ENCODE data around the gene SPRED3. TPM values are rescaled to one million over a fixed set of nuclear protein-coding genes. Genes with fewer than 3 reads are reported as not detected.
"Not testable (repeated sequence)": the region's sequence is repeated elsewhere in the genome, so short reads cannot be mapped to it uniquely, and the experiment has no call there.

The SPRED3 gene
- total RNA-seq, 2 donors from 2014 or later = 5.3 to 10.0 TPM

GRCh38 chr19:38411041-38411712, 22.7 kb downstream of the SPRED3 start:
- Mint-ChIP-seq H3K36me3 (ENCODE audit: low read depth) (peaks cover 7% of the 10 kb centered on the region), H3K4me3 (no peak overlapping the region), H3K27me3 (ENCODE audit: insufficient read depth) (peaks cover 33% of the 10 kb centered on the region), H3K27ac (no peak overlapping the region), H3K9me3 (no peaks in the 10 kb centered on the region), H3K4me1 (no peaks in the 10 kb centered on the region)
- 93 to 100% methylated on average over 2 to 11 of the region's 13 CpGs for WGBS, 2 experiments (ENCODE audit: insufficient coverage in 1 of 2, insufficient read length in 1 of 2)
- Histone ChIP-seq H3K4me3 (ENCODE audit: low read length) (no peak overlapping the region), H3K9ac (ENCODE audit: extremely low read depth, low read length, poor library complexity, severe bottlenecking) (no peak overlapping the region), H3K27me3 (ENCODE audit: control insufficient read depth, insufficient read depth, low read length, poor library complexity, severe bottlenecking) (peaks cover 24% of the 10 kb centered on the region), H3K27ac (ENCODE audit: low read depth, low read length) (no peak overlapping the region), H3K9me3 (ENCODE audit: control insufficient read depth, low read length) (no peaks in the 10 kb centered on the region), H3K36me3 (ENCODE audit: control insufficient read depth, insufficient read depth, low read length) (no peaks in the 10 kb centered on the region), H3K4me1 (ENCODE audit: control insufficient read depth, insufficient read depth, low read length) (no peaks in the 10 kb centered on the region)
- TF ChIP-seq CTCF (conservative IDR thresholded peaks at IDR 0.05) = no peak
- DNase-seq = no peak

GRCh38 chr19:38411898-38412297, 23.4 kb downstream of the SPRED3 start:
- H3K36me3 Mint-ChIP-seq (ENCODE audit: low read depth); H3K4me1 Mint-ChIP-seq; H3K4me3 Mint-ChIP-seq; H3K36me3 ChIP-seq (ENCODE audit: control insufficient read depth, insufficient read depth, low read length); H3K9ac ChIP-seq (ENCODE audit: extremely low read depth, low read length, poor library complexity, severe bottlenecking); H3K27ac ChIP-seq (ENCODE audit: low read depth, low read length); H3K27ac Mint-ChIP-seq; DNase-seq; H3K9me3 Mint-ChIP-seq; H3K4me1 ChIP-seq (ENCODE audit: control insufficient read depth, insufficient read depth, low read length); H3K4me3 ChIP-seq (ENCODE audit: low read length); H3K9me3 ChIP-seq (ENCODE audit: control insufficient read depth, low read length): not testable (repeated sequence)
- peaks cover 24% of the 10 kb centered on the region for H3K27me3 ChIP-seq (ENCODE audit: control insufficient read depth, insufficient read depth, low read length, poor library complexity, severe bottlenecking)
- peaks cover 33% of the 10 kb centered on the region for H3K27me3 Mint-ChIP-seq (ENCODE audit: insufficient read depth)
- 85 to 89% methylated on average over 3 to 5 of the region's 5 CpGs for WGBS, 2 experiments (ENCODE audit: insufficient coverage in 1 of 2, insufficient read length in 1 of 2)

GRCh38 chr19:38412491-38412890, 24.0 kb downstream of the SPRED3 start:
- Mint-ChIP-seq H3K27ac (no peak overlapping the region), H3K9me3 (no peaks in the 10 kb centered on the region), H3K27me3 (ENCODE audit: insufficient read depth) (peaks cover 35% of the 10 kb centered on the region), H3K4me3 (no peak overlapping the region), H3K36me3 (ENCODE audit: low read depth) (peaks cover 1% of the 10 kb centered on the region), H3K4me1 (peaks cover 3% of the 10 kb centered on the region)
- 60 to 91% methylated on average over 1 to 8 of the region's 8 CpGs for WGBS, 2 experiments (ENCODE audit: insufficient coverage in 1 of 2, insufficient read length in 1 of 2)
- Histone ChIP-seq H3K27ac (ENCODE audit: low read depth, low read length) (no peak overlapping the region), H3K9me3 (ENCODE audit: control insufficient read depth, low read length) (no peaks in the 10 kb centered on the region), H3K9ac (ENCODE audit: extremely low read depth, low read length, poor library complexity, severe bottlenecking) (no peak overlapping the region), H3K36me3 (ENCODE audit: control insufficient read depth, insufficient read depth, low read length) (no peaks in the 10 kb centered on the region), H3K4me3 (ENCODE audit: low read length) (no peak overlapping the region), H3K27me3 (ENCODE audit: control insufficient read depth, insufficient read depth, low read length, poor library complexity, severe bottlenecking) (peaks cover 30% of the 10 kb centered on the region), H3K4me1 (ENCODE audit: control insufficient read depth, insufficient read depth, low read length) (no peaks in the 10 kb centered on the region)
- TF ChIP-seq CTCF (conservative IDR thresholded peaks at IDR 0.05) = no peak
- no peak for DNase-seq

- H3K4me1 ChIP-seq (ENCODE audit: control insufficient read depth, insufficient read depth, low read length) = no peaks in the 10 kb centered on the region
- H3K27me3 ChIP-seq (ENCODE audit: control insufficient read depth, insufficient read depth, low read length, poor library complexity, severe bottlenecking) = peaks cover 35% of the 10 kb centered on the region
- Mint-ChIP-seq H3K27me3 (ENCODE audit: insufficient read depth) (peaks cover 37% of the 10 kb centered on the region), H3K36me3 (ENCODE audit: low read depth) (peaks cover under 1% of the 10 kb centered on the region), H3K4me3 (no peak overlapping the region), H3K9me3 (no peaks in the 10 kb centered on the region), H3K4me1 (peaks cover 5% of the 10 kb centered on the region), H3K27ac (no peak overlapping the region)
- no peak for TF ChIP-seq CTCF (conservative IDR thresholded peaks at IDR 0.05)
- WGBS, 2 experiments (ENCODE audit: insufficient coverage in 1 of 2, insufficient read length in 1 of 2) = 77 to 90% methylated on average over 3 to 11 of the region's 11 CpGs
- no peak overlapping the region for H3K27ac ChIP-seq (ENCODE audit: low read depth, low read length)
- no peak overlapping the region for H3K4me3 ChIP-seq (ENCODE audit: low read length)
- H3K9me3 ChIP-seq (ENCODE audit: control insufficient read depth, low read length) = no peaks in the 10 kb centered on the region
- no peaks in the 10 kb centered on the region for H3K36me3 ChIP-seq (ENCODE audit: control insufficient read depth, insufficient read depth, low read length)
- no peak overlapping the region for H3K9ac ChIP-seq (ENCODE audit: extremely low read depth, low read length, poor library complexity, severe bottlenecking)
- no peak for DNase-seq
Measured at GRCh38 chr19:38412961-38413360, 24.5 kb downstream of the SPRED3 start.
